Amniotic epithelial cell (primary cell): Measurements from ENCODE around the gene RNF40.

ENCODE experiments used
- DNase-seq: peaks from one replicate; pipeline ENCODE4 v3.0.0-alpha.2; 2010; ENCODE audit warnings: low read depth

RNF40 gene

GRCh38 chr16:30740364-30741251, 21.5 kb upstream of the RNF40 start:
- peak; percentile 71 for DNase-seq

- peak; percentile 95 for DNase-seq
These were observed 20.6 kb upstream of the RNF40 start for GRCh38 chr16:30741461-30741914.

GRCh38 chr16:30743716-30744115, 18.4 kb upstream of the RNF40 start:
- no peak for DNase-seq

GRCh38 chr16:30744183-30744582, 17.9 kb upstream of the RNF40 start:
- no peak for DNase-seq

- DNase-seq = no peak
These were observed 17.0 kb upstream of the RNF40 start for GRCh38 chr16:30745082-30745481.

GRCh38 chr16:30746638-30747175, 15.4 kb upstream of the RNF40 start:
- no peak for DNase-seq

GRCh38 chr16:30747331-30747730, 14.8 kb upstream of the RNF40 start:
- peak; percentile 53 for DNase-seq

GRCh38 chr16:30747799-30748633, 14.1 kb upstream of the RNF40 start, which contains the start of gene PHKG2:
Gene PHKG2, plus strand, starts transcription at chr16:30748425. Its CDS starts 396 bp downstream, at chr16:30748821.
- DNase-seq = peak; percentile 98

GRCh38 chr16:30748634-30749445, 13.3 kb upstream of the RNF40 start:
- DNase-seq = peak; percentile 47

GRCh38 chr16:30750201-30750600, 11.9 kb upstream of the RNF40 start:
- DNase-seq = no peak

- no peak for DNase-seq
These were observed 11.2 kb upstream of the RNF40 start for GRCh38 chr16:30750876-30751465.

- no peak for DNase-seq
These were observed 8.5 kb upstream of the RNF40 start for GRCh38 chr16:30753596-30753995.

GRCh38 chr16:30755955-30756780, 6.0 kb upstream of the RNF40 start:
- DNase-seq = no peak

GRCh38 chr16:30756781-30757100, 5.4 kb upstream of the RNF40 start:
- DNase-seq = no peak

- no peak for DNase-seq
These were observed 4.8 kb upstream of the RNF40 start for GRCh38 chr16:30757316-30757715.

- DNase-seq = no peak
These were observed 3.1 kb upstream of the RNF40 start for GRCh38 chr16:30758988-30759491.

- DNase-seq = no peak
These were observed 2.0 kb upstream of the RNF40 start for GRCh38 chr16:30760001-30760559.

GRCh38 chr16:30760577-30761426, 1.3 kb upstream of the RNF40 start:
- no peak for DNase-seq

GRCh38 chr16:30761427-30761927, 645 bp upstream of the RNF40 start:
- no peak for DNase-seq
